Spleen (tissue), 11 donors: ENCODE data around the gene ZFPL1. TPM values are rescaled to one million over a fixed set of nuclear protein-coding genes. Genes with fewer than 3 reads are reported as not detected.
A peak's percentile ranks its signal among the peaks of the same experiment; 100 is the strongest.

Experiments used
- DNase-seq: peaks from one replicate; pipeline ENCODE4 v3.0.0-alpha.2; 2020
- H3K27ac ChIP-seq, 8 donors: fragments of 200-600 bp; sonication (generic) in 7 of 8; 1 replicate in 4 of 8; 2 replicates in 4 of 8; pipeline versions ENCODE4 v1.5.0 to v1.8.0; 2016 to 2021; ENCODE audit warnings: inconsistent platforms in 4 of 8, mild to moderate bottlenecking in 4 of 8, moderate library complexity in 1 of 8
- H3K27me3 ChIP-seq, 7 donors: fragments of 200-600 bp; sonication (generic) in 6 of 7; replicated peaks in 1 of 7; 1 replicate in 4 of 7; 2 replicates in 3 of 7; pipeline versions ENCODE4 v1.5.0 to v1.8.0; 2016 to 2021; ENCODE audit warnings: inconsistent platforms in 3 of 7, mild to moderate bottlenecking in 1 of 7
- H3K36me3 ChIP-seq, 6 donors: fragments of 200-600 bp; sonication (generic) in 5 of 6; 1 replicate in 4 of 6; 2 replicates in 2 of 6; pipeline versions ENCODE4 v1.5.0 to v1.8.0; 2016 to 2021; ENCODE audit warnings: inconsistent platforms in 2 of 6
- H3K4me1 ChIP-seq, 6 donors: fragments of 200-600 bp; sonication (generic) in 5 of 6; 1 replicate in 3 of 6; 2 replicates in 3 of 6; pipeline versions ENCODE4 v1.5.0 to v1.8.0; 2016 to 2021; ENCODE audit warnings: inconsistent platforms in 3 of 6
- H3K4me3 ChIP-seq, 8 donors: fragments of 200-600 bp; sonication (generic) in 7 of 8; 1 replicate in 4 of 8; 2 replicates in 4 of 8; pipeline versions ENCODE4 v1.5.0 to v1.8.0; 2016 to 2021; ENCODE audit warnings: inconsistent platforms in 4 of 8, mild to moderate bottlenecking in 4 of 8, moderate library complexity in 2 of 8
- H3K9me3 ChIP-seq, 8 donors: fragments of 200-600 bp; sonication (generic) in 7 of 8; 1 replicate in 4 of 8; 2 replicates in 4 of 8; pipeline versions ENCODE4 v1.5.0 to v1.8.0; 2016 to 2021; ENCODE audit warnings: inconsistent platforms in 4 of 8
- POLR2A ChIP-seq, 3 donors: fragments of 450-650 bp; IDR thresholded peaks; one replicate each; pipeline ENCODE4 v1.5.1; 2017; ENCODE audit warnings: antibody characterized with exemption in 3 of 3, mild to moderate bottlenecking in 1 of 3
- POLR2AphosphoS5 ChIP-seq, 3 donors: sonication (generic); formaldehyde crosslinking; IDR thresholded peaks; one replicate each; pipeline ENCODE4 v1.5.1; 2017; ENCODE audit warnings: antibody characterized with exemption in 3 of 3
- WGBS, 5 donors: extraction: QIAGEN DNeasy Blood & Tissue Kit in 3 of 5; methylation state at CpG; one replicate each; pipeline versions ENCODE4 v1.1.5 to v1.1.7; 2013 to 2018; 5-methylcytosine and 5-hydroxymethylcytosine counted together
- intact Hi-C: fragments of 100-400 bp; cut with DNase I; formaldehyde crosslinking; loops from one replicate; pipeline ENCODE4 v1.15.0; 2023; ENCODE audit warnings: low total_unique reads
- polyA plus RNA-seq, 3 donors: library from polyadenylated mRNA; stranded (reverse); fragments of 200-250 nt; gene quantifications; one replicate each; pipeline ENCODE4 v1.2.1, GENCODE V29; 2013
- total RNA-seq, 7 donors: library from RNA; depleted of rRNA in 3 of 7; stranded (reverse); fragments of >200 nt in 3 of 7; fragmentation: NEBNext Ultra II Directional in 4 of 7; extraction: Animal tissue kit (Norgen Biotek cat#: 25700) in 4 of 7; gene quantifications; one replicate each; pipeline versions ENCODE4 v1.1.0 to v1.2.1, GENCODE V29; 2016 to 2021
- TF ChIP-seq, protein P1 (sequence below), 11 experiments: fragments of 200-600 bp in 7 of 11; fragments of 450-650 bp in 4 of 11; sonication (generic) in 4 of 11; IDR thresholded peaks in 8 of 11; conservative IDR thresholded peaks in 3 of 11; 1 replicate in 7 of 11; 2 replicates in 4 of 11; pipeline versions ENCODE4 v1.4.0 to v1.8.0; 2016 to 2021; ENCODE audit warnings: antibody characterized with exemption in 11 of 11, inconsistent platforms in 4 of 11, mild to moderate bottlenecking in 1 of 11
- donor health status: healthy with polysubstance abuse.
- donor health status: DM: no; HTN: no; CAD: no; lungs with moderate emphysema.
- donor health status: DM: no; HTN: no; CAD: no.
- donor health status: Bipolar disorder and iron deficiency.
- donor health status: healthy.
- donor health status: DM: no; HTN: no; CAD: no.
- donor health status: DM: yes; HTN: yes; CAD: no.

ZFPL1 gene
- total and polyA plus RNA-seq, 10 donors: 23.5 to 52.0 (median 29.9) TPM

DNA sequence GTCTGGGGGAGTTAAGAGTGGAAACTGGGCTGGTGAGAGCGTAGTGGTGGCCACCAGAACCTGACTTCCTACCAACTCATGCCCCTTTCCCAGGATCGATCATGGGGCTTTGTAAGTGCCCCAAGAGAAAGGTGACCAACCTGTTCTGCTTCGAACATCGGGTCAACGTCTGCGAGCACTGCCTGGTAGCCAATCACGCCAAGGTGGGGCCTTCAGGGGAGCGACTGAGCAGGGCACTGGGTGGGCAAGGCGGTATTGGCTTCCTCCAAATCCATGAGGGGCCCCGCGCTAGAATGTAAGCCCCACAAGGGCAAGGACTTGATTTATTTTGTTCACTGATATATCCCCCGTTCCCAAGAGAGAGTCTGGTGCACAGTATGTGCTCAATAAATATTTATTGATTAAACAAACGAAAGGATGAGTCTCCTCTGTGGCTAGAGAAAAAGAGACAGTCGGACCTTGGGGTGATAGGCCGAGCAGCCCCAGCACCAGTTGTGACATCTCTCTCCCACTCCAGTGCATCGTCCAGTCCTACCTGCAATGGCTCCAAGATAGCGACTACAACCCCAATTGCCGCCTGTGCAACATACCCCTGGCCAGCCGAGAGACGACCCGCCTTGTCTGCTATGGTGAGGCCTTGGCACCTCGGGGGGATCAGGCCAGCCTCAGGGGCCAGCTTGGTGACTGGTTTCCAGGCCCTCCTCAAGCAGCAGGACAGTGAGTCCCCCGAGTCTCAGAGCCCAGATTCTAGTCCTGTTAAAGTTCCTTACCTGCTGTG, 765 bp downstream of the ZFPL1 start:
- peak overlapping the region; percentile 91 to 98 (median 94) for H3K27ac ChIP-seq
- no peak for DNase-seq
- no peaks in the 10 kb centered on the region for H3K27me3 ChIP-seq
- H3K4me1 ChIP-seq: peaks cover 16 to 48% (median 26%) of the 10 kb centered on the region in 6 donors
- 44 to 52% (median 50%) methylated on average over 20 to 23 of the region's 23 CpGs for WGBS, 5 donors
- H3K9me3 ChIP-seq: no peaks in the 10 kb centered on the region
- intact Hi-C loops: no loop called here
- H3K4me3 ChIP-seq: peak overlapping the region; percentile 40 to 89 (median 74)
- H3K36me3 ChIP-seq: peaks cover 0 to 57% (median 39%) of the 10 kb centered on the region in 6 donors
- TF ChIP-seq POLR2AphosphoS5 (IDR thresholded peaks at IDR 0.05) (no peak), POLR2A (IDR thresholded peaks at IDR 0.05) (no peak)
- TF ChIP-seq, protein P1, sequence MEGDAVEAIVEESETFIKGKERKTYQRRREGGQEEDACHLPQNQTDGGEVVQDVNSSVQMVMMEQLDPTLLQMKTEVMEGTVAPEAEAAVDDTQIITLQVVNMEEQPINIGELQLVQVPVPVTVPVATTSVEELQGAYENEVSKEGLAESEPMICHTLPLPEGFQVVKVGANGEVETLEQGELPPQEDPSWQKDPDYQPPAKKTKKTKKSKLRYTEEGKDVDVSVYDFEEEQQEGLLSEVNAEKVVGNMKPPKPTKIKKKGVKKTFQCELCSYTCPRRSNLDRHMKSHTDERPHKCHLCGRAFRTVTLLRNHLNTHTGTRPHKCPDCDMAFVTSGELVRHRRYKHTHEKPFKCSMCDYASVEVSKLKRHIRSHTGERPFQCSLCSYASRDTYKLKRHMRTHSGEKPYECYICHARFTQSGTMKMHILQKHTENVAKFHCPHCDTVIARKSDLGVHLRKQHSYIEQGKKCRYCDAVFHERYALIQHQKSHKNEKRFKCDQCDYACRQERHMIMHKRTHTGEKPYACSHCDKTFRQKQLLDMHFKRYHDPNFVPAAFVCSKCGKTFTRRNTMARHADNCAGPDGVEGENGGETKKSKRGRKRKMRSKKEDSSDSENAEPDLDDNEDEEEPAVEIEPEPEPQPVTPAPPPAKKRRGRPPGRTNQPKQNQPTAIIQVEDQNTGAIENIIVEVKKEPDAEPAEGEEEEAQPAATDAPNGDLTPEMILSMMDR (IDR thresholded peaks at IDR 0.05 in 8 of 11, conservative IDR thresholded peaks at IDR 0.05 in 3 of 11): no peak

DNA sequence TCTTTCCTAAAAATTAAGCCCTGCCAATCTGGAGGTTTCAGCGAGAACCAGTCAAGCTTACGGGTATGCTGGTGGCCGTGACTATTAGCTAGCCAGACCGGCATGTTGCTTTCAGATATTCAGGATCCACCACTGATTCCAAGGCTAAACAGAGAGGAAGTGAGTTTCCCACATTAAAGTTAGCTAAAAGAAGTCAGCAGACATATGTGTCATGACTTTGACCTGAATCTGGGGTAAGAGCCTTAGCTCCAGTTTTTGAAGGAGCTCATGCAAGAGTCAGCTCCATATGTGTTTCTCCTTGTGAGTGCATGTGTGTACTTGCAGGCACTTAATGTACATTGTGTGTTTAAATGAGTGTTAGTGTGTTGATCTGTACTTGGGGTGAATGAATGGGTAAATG, 1.4 kb downstream of the ZFPL1 start:
- peaks cover 16 to 48% (median 26%) of the 10 kb centered on the region in 6 donors for H3K4me1 ChIP-seq
- intact Hi-C loops: no loop called here
- H3K9me3 ChIP-seq: no peaks in the 10 kb centered on the region
- H3K27ac ChIP-seq: peak overlapping the region in 1 of 8 donors; percentile 91
- H3K27me3 ChIP-seq: no peaks in the 10 kb centered on the region
- H3K36me3 ChIP-seq: peaks cover 0 to 55% (median 39%) of the 10 kb centered on the region in 6 donors
- WGBS, 5 donors: 85 to 95% (median 92%) methylated on average over 4 of the region's 4 CpGs
- no peak for TF ChIP-seq POLR2AphosphoS5 (IDR thresholded peaks at IDR 0.05)
- TF ChIP-seq, protein P1 (IDR thresholded peaks at IDR 0.05 in 8 of 11, conservative IDR thresholded peaks at IDR 0.05 in 3 of 11): no peak
- TF ChIP-seq POLR2A (IDR thresholded peaks at IDR 0.05): no peak
- H3K4me3 ChIP-seq: peak overlapping the region in 1 of 8 donors; percentile 66
- no peak for DNase-seq

- no peak overlapping the region for H3K4me3 ChIP-seq
- H3K27ac ChIP-seq: no peak overlapping the region
- peaks cover 16 to 39% (median 26%) of the 10 kb centered on the region in 6 donors for H3K4me1 ChIP-seq
- intact Hi-C loops: no loop called here
- TF ChIP-seq, protein P1 (IDR thresholded peaks at IDR 0.05 in 8 of 11, conservative IDR thresholded peaks at IDR 0.05 in 3 of 11): no peak
- TF ChIP-seq POLR2AphosphoS5 (IDR thresholded peaks at IDR 0.05) (no peak), POLR2A (IDR thresholded peaks at IDR 0.05) (no peak)
- H3K27me3 ChIP-seq: no peaks in the 10 kb centered on the region
- WGBS, 5 donors: 91 to 99% (median 93%) methylated on average over 9 of the region's 9 CpGs
- no peaks in the 10 kb centered on the region for H3K9me3 ChIP-seq
- DNase-seq: no peak
- H3K36me3 ChIP-seq: peaks cover 0 to 58% (median 39%) of the 10 kb centered on the region in 6 donors
These were observed 2.8 kb downstream of the ZFPL1 start for GRCh38 chr11:65086809-65087208.

GRCh38 chr11:65087216-65087615, 3.2 kb downstream of the ZFPL1 start:
- WGBS, 5 donors: 87 to 93% (median 90%) methylated on average over 11 of the region's 11 CpGs
- no peak for TF ChIP-seq POLR2A (IDR thresholded peaks at IDR 0.05)
- TF ChIP-seq, protein P1 (IDR thresholded peaks at IDR 0.05 in 8 of 11, conservative IDR thresholded peaks at IDR 0.05 in 3 of 11): no peak
- no peak for TF ChIP-seq POLR2AphosphoS5 (IDR thresholded peaks at IDR 0.05)
- no peaks in the 10 kb centered on the region for H3K9me3 ChIP-seq

More at GRCh38 chr11:65087216-65087615, 3.2 kb downstream of the ZFPL1 start:
- intact Hi-C loops: no loop called here
- no peaks in the 10 kb centered on the region for H3K27me3 ChIP-seq
- no peak overlapping the region for H3K4me3 ChIP-seq
- H3K36me3 ChIP-seq: peaks cover 0 to 58% (median 39%) of the 10 kb centered on the region in 6 donors
- H3K4me1 ChIP-seq: peaks cover 16 to 37% (median 26%) of the 10 kb centered on the region in 6 donors
- no peak overlapping the region for H3K27ac ChIP-seq
- DNase-seq: no peak
